GM18502 (cell line): Measurements from ENCODE around the gene CD1C.
"Not testable (repeated sequence)": the region's sequence is repeated elsewhere in the genome, so short reads cannot be mapped to it uniquely, and the experiment has no call there.

Experiments
- ATAC-seq: cut with Tn5 transposase; IDR thresholded peaks from one replicate; pipeline ENCODE4 v1.9.1; 2021; ENCODE audit warnings: mild to moderate bottlenecking; ENCODE audit not compliant: unreplicated experiment, poor library complexity

CD1C gene

GRCh38 chr1:158327481-158327880 lies 37.8 kb downstream of the CD1C start:
- no peak for ATAC-seq

GRCh38 chr1:158328426-158328825 lies 38.7 kb downstream of the CD1C start:
- no peak for ATAC-seq

- no peak for ATAC-seq
These were observed 39.6 kb downstream of the CD1C start for GRCh38 chr1:158329300-158329699.

GRCh38 chr1:158329733-158330132 lies 40.0 kb downstream of the CD1C start:
- ATAC-seq, result no peak

- ATAC-seq, result no peak
These were observed 40.8 kb downstream of the CD1C start for GRCh38 chr1:158330391-158331105.

- no peak for ATAC-seq
These were observed 41.3 kb downstream of the CD1C start for GRCh38 chr1:158331106-158331425.

- ATAC-seq, result no peak
These were observed 41.9 kb downstream of the CD1C start, which contains the start of gene CD1B for GRCh38 chr1:158331481-158332150. CD1B (minus strand) TSS chr1:158331531; CDS start chr1:158331423, 108 bp downstream.

- ATAC-seq, result no peak
These were observed 43.9 kb downstream of the CD1C start for GRCh38 chr1:158333405-158334155.

GRCh38 chr1:158334526-158335212 lies 44.9 kb downstream of the CD1C start:
- no peak for ATAC-seq

- ATAC-seq, result no peak
These were observed 45.5 kb downstream of the CD1C start for GRCh38 chr1:158335213-158335532.

GRCh38 chr1:158336413-158336812 lies 46.7 kb downstream of the CD1C start:
- ATAC-seq, result not testable (repeated sequence)
